Measurements from ENCODE around the gene LRFN4. TPM values are rescaled to one million over a fixed set of nuclear protein-coding genes. Genes with fewer than 3 reads are reported as not detected.

Gene LRFN4
- total RNA-seq, 1 donor from 2014 or later, result 17.2 TPM

DNA sequence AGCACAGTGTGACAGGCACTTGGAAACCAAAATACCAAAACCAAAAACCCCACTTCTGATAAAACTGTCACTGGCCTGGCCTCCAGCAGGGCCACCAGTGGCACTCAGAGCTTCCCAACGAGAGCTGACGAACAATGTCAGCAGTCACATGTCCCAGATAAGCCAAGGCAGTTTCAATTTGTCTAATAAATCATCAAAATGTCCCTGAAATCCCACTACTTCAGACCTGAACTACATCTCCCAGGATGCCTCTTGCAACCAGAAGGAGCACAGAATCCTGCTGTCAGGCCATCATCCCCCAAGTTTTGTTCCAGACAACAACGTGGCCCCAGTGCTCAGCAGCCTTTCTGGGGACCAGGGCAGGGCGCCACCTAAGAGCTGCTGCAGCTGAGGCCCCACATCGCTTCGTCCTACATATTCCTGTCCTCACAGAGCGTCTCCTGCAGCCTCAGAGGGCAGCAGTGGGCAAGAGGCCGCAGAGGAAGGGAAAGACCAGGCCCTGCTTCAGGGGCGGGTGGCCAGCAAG is 25.1 kb downstream of the LRFN4 start:
- DNase-seq (no peak), ATAC-seq (no peak)
- intact Hi-C loops (cut with micrococcal nuclease), result no loop called here

DNA sequence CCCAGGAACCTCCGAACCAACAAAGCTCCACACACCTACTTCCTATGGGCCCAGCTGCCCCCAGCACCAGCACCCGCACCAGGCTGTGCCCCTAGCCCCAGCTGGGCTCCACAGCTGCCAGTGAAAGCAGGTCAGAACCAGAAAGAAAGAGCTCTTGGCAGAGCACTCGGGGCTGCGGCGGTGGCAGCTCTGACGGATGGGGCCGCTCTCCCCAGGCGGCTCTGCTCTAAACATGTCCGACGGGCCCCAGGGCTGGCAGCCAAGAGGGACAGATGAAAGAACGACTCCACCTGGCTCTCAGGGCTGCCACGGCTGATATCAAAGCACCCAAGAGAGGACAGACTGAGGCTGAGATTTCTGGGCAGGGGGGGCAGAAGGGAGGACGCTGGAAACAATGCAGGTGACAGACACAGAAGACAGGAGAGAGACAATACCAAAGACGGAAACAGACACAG is 25.7 kb downstream of the LRFN4 start:
- peak; percentile 19 for DNase-seq
- intact Hi-C loops (cut with micrococcal nuclease), result no loop called here
- ATAC-seq, result no peak

DNA sequence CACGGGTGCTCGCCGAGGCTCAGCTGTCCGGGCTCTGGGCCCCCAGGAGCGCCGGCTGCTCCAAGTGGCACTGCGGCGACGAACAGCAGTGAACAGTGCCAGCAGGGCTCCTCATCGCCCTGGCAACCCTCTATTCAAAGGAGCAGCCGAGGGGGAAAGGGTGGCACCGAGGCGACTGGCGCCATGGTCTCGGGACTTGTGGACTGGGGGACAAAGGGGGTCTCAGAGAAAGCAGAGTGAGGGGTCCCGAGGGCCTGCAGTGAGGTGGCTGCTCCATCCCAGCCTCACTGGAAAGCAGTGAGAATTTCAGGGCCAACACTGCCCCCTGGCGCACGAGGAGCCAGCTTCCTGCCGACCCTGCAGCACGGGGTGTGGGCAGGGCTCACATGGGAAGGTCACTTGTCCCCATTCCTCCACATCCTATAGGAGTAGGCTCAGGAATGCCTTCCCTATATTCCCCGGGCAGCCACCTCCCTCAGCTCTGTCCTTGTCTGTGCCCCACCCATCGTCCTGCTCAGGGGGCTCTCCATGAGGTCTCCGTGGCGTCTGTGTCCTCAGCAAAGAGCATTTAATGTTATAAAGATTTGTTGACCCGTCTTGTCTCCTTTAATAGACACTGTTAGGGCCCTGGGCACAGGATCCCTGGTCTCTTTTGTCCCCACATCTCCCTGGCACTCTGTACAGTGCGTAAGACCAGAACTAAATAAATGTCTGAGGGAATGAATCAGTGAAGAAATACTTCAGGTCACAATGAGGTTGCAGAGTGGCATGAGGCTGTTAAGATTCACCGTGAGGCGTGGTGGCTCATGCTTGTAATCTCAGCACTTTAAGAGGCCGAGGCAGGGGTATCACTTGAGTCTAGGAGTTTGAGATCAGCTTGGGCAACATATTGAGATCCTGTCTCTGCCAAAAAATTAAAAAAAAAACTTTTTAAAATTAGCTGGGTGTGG is 26.4 kb downstream of the LRFN4 start:
- intact Hi-C loops (cut with micrococcal nuclease), result no loop called here
- peak; percentile 26 for ATAC-seq
- DNase-seq, result peak; percentile 62

DNA sequence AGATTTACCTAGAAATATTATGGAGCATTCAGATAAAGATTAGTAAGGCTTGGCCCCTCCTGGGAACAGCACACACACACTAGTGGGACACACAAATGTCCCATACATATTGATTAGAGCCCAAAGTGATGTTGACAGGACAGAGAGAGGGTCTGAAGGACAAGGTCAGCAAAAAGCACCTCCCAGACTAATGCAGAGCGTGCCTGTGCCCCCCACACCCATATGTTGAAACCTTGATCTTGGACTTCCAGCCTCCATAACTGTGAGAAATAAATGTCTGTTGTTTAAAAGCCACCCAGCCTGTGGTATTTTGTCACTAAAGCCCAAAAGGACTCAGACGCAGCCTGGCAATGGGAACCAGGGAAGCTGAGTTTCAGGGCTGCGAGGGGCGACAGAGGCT is 27.6 kb downstream of the LRFN4 start:
- ATAC-seq (no peak), DNase-seq (peak; percentile 6)
- intact Hi-C loops (cut with micrococcal nuclease), result no loop called here

DNA sequence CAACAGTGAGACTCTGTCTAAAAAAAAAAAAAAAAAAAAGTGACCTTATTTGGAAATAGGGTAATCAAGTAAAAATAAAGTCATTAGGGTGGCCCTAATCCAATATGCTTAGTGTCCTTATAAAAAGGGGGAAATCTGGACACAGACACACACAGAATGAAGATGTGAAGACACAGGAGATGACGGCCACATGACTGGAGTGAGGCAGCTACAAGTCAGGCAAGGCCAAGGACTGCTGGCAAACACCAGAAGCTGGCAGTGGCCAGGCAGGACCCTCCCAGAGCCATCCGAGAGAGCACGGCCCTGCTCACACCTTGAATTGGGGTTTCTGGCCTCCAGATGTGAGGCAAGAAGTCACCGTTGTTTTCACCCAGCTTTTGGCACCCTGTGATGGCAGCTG is 28.6 kb downstream of the LRFN4 start:
- intact Hi-C loops (cut with micrococcal nuclease), result no loop called here
- ATAC-seq, result no peak
- DNase-seq, result peak; percentile 8

DNA sequence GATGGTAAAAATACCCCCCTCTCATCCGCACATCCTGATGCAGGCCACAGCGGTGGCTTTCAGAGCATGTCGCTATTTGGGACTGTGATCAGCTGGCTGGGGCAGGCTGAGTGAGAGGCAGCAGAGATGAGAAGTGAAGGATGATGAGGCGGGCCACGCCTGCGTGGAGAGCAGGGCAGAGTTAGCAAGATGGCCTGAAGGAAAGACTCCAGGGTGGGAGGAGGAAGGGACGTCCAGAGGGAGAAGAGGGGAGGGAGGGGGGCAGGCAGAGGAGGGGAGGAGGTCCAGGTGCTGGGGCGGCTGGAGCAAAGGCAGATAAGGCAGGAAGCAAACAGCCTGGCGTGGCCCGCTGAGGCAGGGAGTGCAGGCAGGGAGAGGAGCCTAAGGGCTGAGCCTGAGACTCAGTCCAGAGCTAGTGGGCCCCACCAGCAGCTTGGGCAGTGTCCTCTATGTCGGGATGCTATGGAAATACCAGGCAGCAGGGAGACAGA is 29.1 kb downstream of the LRFN4 start:
- ATAC-seq, result no peak
- peak; percentile 21 for DNase-seq
- intact Hi-C loops (cut with micrococcal nuclease), result no loop called here

DNA sequence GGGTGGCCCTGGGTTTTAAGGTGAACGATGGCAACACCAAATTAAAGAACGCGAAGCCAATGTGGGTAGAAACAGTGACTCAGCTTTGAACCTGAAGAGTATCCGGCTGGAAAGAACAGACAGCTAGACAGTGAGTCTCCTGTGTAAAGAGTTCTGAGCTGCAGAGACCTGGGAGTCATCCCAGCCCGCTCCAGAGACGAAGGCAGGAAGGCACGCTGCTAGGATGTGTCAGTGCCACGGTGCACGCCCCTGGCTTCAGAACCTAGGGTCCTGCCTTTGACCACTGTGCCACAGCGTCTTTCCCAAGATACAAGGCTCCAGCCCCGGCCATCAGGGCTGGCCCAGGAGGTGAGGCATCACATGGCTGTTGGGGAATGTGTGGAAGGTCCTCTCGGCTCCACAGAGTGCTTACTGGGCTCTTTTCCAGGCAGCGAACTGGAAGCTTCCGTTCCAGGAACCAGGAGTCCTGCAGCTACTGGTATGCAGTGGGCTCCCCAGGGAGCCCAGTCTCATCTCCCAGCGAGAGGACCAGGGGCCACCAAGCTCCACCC is 29.9 kb downstream of the LRFN4 start:
- intact Hi-C loops (cut with micrococcal nuclease), result no loop called here
- DNase-seq (peak; percentile 61), ATAC-seq (peak; percentile 82)

DNA sequence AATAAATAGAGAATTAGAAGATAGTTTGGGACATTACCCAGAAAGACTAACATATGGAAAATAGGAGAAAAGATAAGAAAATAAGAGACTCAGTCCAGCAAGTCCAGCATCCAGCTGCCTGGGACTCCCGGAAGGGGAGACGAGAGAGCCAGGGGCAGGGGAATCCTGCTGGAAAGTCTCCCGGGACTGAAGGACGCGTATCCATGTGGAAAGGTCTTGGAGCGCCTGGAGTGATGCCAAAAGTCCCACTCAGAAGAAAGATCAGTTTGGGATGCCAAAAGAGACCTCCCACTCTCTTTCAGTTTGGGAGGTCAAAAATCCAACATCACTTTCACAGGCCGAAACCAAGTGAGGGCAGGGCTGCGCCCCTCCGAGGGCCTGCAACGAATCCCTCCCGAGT is 30.7 kb downstream of the LRFN4 start:
- peak; percentile 34 for ATAC-seq
- no peak for DNase-seq
- intact Hi-C loops (cut with micrococcal nuclease), result no loop called here

DNA sequence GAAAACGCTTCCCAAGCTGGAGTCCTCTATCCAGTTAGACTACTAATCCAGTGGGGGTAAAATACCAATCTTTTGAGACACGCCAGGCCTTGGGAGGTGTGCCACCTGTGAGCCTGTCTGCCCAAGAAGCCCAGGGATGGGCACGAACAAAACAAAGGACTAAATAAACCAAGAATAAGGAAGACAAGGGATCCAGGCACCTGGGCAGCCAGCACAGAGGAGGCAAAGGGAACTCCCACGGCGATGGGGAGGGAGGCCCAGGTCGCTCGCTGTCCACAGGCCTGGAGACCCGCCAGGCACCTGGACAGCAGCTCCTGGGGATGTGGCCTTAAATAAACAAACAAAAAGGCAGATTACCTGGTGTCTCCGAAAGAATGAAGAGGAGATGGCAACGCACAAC is 31.4 kb downstream of the LRFN4 start:
- intact Hi-C loops (cut with micrococcal nuclease), result no loop called here
- no peak for ATAC-seq
- DNase-seq, result no peak

DNA sequence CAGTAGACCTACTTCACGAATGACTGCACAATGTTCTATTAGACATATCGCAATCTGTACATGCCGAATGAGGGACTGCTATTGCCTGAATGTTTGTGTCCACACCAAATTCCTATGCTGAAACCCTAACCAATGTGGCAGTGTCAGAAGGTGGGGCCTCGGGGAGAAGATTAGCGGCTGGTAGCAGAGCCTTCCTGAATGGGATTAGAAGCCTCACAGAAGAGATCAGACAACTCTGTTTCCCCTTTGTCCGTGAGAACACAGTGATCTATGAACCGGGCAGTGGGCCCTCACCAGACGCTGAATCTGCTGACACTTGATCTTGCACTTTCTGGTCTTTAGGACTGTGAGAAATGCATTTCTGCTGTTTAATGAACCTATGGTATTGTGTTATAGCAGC is 33.1 kb downstream of the LRFN4 start:
- intact Hi-C loops (cut with micrococcal nuclease), result no loop called here
- no peak for DNase-seq
- no peak for ATAC-seq

DNA sequence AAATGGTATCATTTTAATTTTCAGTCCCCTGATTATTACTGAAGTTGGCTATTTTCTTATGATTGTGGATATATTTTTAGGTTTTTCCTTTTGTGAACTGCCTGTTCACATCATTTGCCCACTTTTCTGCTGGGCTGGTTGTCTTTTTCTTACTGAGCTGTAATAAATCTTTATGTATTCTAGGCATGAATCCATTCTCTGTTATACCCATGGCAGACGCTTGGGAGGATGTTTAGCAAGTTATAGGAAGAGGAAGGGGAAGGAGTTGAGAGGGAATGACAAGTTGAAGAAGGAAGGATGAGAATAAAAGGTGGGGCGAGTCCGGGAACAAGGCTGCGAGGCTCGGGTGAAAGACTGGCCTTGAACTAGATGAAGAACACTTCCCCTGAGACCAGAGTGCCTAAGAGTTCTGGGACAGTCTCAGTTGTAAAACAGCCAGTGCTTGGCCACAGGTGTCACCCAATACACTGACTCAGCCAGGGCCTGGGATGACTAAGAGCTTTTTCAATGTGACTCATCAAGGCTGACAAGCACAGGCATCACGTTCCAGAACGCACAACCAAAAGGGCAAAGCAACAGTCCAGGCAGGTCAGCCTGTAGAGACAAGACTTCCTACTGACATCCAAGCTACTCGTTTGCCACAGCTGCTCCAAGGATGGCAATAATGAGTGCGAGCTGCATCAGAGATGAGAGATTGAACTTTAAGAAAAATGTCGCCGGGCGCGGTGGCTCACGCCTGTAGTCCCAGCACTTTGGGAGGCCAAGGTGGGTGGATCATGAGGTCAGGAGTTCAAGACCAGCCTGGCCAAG is 35.2 kb downstream of the LRFN4 start:
- no peak for DNase-seq
- intact Hi-C loops (cut with micrococcal nuclease), result no loop called here
- peak; percentile 65 for ATAC-seq

DNA sequence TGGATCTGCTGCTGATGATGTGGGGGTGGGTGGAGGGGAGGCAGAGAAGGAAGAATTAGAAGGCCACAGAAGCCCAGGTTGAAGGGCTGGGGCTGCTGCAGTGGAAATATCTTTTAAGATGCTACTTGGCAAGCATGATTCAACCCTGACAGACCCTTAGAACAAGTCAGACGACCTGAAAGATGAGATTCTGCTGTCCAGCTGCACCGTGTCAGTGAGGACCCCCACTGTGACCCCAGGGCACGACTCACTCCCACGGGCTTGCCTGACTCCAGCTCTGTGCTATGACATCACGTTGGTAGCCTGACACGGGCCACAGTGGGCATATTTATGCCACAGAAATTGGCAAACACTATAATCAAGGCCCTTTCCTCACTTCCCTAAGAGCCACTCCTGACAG is 36.0 kb downstream of the LRFN4 start:
- DNase-seq (peak; percentile 10), ATAC-seq (no peak)
- intact Hi-C loops (cut with micrococcal nuclease), result no loop called here

DNA sequence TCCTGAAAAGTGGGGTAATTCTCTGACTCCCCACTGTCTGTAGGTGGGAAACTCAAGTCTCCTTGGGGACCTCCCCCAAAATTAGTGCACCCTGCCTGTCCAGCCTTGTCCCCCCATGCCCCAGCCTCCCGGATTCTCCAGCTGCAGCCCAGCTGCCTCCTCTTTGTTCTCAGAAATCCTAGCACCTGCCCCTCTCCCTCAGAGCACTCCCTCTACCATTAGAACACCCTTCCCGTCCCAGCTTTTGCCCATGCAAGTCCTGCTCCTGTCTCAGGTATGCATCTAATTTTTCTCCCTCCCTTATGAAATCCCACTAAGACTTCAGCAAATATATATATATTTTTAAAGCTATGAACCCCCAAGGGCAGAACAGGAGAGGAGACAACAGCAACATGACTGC is 37.3 kb downstream of the LRFN4 start:
- intact Hi-C loops (cut with micrococcal nuclease), result no loop called here
- DNase-seq, result peak; percentile 2
- ATAC-seq, result no peak

DNA sequence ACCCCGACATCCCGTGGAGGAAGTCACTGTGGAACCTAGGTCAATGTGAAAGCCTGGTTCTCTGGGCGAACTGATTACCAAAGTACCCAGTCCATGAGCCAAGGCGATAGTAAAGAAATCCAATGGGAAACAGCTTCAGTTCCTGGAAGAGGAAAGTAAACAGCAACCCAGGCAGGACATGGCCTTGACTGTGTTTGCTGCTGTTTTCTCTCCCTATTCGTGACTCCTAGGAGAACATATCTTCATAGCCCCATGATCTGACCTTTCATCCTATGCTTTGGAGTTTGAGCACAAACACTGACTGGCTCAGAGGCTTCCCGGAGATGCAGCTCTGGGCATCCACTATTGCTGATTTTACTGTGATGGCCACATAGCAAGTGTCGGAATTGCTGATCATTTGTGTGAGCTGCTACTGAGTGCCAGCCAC is 45.1 kb downstream of the LRFN4 start:
- intact Hi-C loops (cut with micrococcal nuclease), result no loop called here
- ATAC-seq, result no peak
- no peak for DNase-seq

DNA sequence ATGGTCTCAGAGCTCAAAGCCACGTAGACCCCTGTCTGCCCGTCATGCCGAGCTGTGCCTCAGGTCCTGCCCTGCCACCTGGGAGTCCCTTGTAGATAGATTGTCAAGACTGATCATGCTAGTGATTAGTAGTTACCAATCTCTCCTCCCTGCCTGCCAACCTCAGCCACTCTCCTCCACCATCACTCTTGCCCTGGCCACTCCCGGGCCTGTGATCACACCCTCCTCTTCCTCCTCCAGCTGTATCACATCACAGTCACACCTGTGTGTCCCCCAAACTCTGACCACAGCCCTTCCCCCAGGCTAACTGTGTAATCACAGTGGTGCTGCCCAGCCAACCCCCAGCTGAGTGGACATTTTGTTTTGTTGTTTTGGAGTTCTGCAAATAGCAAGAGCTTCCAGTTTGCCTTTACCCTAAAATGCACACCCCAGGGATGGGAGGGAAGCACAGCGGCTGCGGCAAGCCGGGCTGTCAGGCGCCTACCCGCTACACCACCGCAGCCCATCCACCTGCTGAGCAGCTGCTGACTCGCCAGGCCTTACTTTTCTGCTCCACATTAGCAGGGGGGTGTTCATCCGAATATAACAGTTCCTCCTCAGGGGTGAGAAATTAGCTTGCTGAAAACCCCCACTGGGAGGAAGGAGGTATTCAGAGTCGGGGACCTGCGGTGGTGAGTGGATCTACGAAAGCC is 45.8 kb downstream of the LRFN4 start:
- intact Hi-C loops (cut with micrococcal nuclease), result no loop called here
- DNase-seq (no peak), ATAC-seq (no peak)

DNA sequence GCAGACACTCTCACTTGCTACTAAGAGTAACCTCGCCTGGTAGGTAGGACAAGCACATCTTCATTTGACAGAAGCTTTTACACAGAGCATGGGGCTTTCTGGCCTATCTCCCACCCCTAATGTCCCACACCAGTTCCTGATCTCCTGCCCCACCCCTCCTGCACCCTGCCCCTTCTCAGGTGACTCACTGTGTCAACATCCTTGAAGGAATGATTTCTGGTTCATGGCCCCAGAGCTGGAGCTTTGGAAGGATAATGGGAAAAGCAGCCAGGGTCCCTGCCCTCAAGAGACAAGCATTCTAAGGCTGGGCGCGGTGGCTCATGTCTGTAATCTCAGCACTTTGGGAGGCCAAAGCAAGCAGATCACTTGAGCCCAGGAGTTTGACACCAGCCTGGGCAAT is 47.2 kb downstream of the LRFN4 start:
- no peak for DNase-seq
- no peak for ATAC-seq
- intact Hi-C loops (cut with micrococcal nuclease), result no loop called here

DNA sequence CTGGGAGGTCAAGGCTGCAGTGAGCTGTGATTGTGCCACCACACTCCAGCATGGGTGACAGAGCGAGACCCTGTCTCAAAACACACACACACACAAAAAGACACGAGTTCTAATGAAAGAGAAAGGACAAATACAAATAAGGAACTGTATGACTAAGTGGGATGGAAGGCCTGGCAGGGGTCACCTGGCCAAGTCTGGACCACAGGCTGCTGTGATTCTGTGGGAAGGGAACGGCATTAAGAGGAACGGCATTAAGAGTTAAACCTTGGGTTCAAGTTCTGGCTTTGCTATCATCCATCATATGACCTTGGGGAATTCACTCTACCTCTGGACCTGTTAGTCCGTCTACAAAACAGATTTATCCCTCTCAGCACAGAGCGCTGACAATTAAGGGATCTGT is 47.7 kb downstream of the LRFN4 start:
- no peak for ATAC-seq
- intact Hi-C loops (cut with micrococcal nuclease), result no loop called here

DNA sequence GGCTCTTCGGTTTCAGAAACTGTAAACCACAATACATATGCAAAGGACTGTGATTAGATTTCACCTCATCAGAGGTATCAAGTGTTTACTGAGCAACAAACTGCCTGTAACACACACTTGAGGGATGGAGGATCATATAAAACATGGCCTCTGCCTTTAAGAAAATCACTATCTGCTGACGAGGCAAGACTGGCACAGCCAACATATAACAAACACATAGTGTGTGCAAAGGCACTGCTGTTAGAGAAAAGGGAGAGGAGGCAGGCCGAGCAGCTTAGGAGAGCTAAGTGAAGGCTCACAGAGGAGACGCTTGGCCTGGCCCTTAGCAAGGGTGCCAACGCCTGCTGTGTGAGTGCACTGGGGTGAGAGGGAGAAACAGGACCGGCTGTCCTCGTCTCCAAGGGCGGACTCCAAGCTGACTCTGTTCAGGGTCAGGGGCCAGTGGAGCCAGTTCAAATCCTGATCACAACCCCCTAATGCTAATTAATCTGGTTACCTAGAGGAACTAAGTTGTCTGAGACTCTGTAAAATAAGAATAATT is 48.2 kb downstream of the LRFN4 start:
- intact Hi-C loops (cut with micrococcal nuclease), result no loop called here
- ATAC-seq, result no peak
- DNase-seq, result no peak

More for the DNA sequence above, 47.7 kb downstream of the LRFN4 start:
- DNase-seq, result no peak

DNA sequence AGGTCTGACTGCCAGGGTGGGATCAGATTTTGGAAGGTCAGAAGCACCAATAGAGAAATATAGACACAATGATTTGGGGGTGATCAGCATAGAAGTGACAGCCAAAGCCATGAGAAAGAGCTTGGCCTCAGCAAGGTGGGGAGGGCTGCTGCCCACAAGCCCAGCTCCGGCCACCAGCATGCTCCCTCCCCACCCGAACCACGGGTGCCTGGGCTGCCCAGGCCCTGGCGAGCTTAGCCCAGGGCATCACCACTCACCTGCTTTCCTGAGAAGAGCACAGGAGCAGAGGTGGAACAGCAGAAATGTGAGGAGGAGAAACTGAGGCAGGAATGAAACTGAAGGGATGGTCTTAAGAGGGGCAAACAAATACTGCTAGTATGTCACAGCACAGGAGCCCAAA is 48.8 kb downstream of the LRFN4 start:
- no peak for DNase-seq
- ATAC-seq, result no peak
- intact Hi-C loops (cut with micrococcal nuclease), result no loop called here

Measured in left ventricle myocardium superior (tissue), 1 donor.